GM23248 (cell line): Measurements from ENCODE around the gene DGKI. TPM values are rescaled to one million over a fixed set of nuclear protein-coding genes. Genes with fewer than 3 reads are reported as not detected.

Source experiments
- DNase-seq: peaks from one replicate; pipeline ENCODE4 v3.0.0-alpha.2; 2015
- H2AFZ ChIP-seq: fragments of 200-600 bp; sonication (generic); 2 replicates; pipeline ENCODE4 v1.6.1; 2016; ENCODE audit warnings: antibody characterized with exemption
- H3F3A ChIP-seq: fragments of 200-600 bp; sonication (generic); 2 replicates; pipeline ENCODE4 v1.6.1; 2016; ENCODE audit warnings: mild to moderate bottlenecking, antibody characterized with exemption, mixed run types; ENCODE audit not compliant: insufficient read depth
- H3K27ac ChIP-seq: fragments of 200-600 bp; sonication (generic); 2 replicates; pipeline ENCODE4 v1.5.1; 2016; ENCODE audit warnings: mild to moderate bottlenecking
- H3K27me3 ChIP-seq: fragments of 200-600 bp; sonication (generic); replicated peaks from 2 replicates; pipeline ENCODE4 v1.6.1; 2016; ENCODE audit warnings: mild to moderate bottlenecking; ENCODE audit not compliant: insufficient read depth
- H3K36me3 ChIP-seq: fragments of 200-600 bp; sonication (generic); 2 replicates; pipeline ENCODE4 v1.6.1; 2016; ENCODE audit warnings: low read depth, mild to moderate bottlenecking
- H3K4me1 ChIP-seq: fragments of 200-600 bp; sonication (generic); 2 replicates; pipeline ENCODE4 v1.6.1; 2016; ENCODE audit warnings: mild to moderate bottlenecking; ENCODE audit not compliant: insufficient read depth
- H3K4me2 ChIP-seq: fragments of 200-600 bp; sonication (generic); one replicate; pipeline ENCODE4 v1.6.1; 2016; ENCODE audit warnings: mild to moderate bottlenecking; ENCODE audit not compliant: unreplicated experiment
- H3K4me3 ChIP-seq: fragments of 200-600 bp; sonication (generic); 2 replicates; pipeline ENCODE4 v1.5.1; 2016; ENCODE audit warnings: mild to moderate bottlenecking
- H3K79me2 ChIP-seq: fragments of 200-600 bp; sonication (generic); 2 replicates; pipeline ENCODE4 v1.6.1; 2016; ENCODE audit warnings: mild to moderate bottlenecking; ENCODE audit not compliant: insufficient read depth
- H3K9ac ChIP-seq: fragments of 200-600 bp; sonication (generic); 2 replicates; pipeline ENCODE4 v1.6.1; 2016; ENCODE audit warnings: mild to moderate bottlenecking
- H3K9me2 ChIP-seq: fragments of 200-600 bp; sonication (generic); 2 replicates; pipeline ENCODE4 v1.6.1; 2016; ENCODE audit warnings: mixed run types, mild to moderate bottlenecking, moderate library complexity; ENCODE audit not compliant: insufficient read depth
- H3K9me3 ChIP-seq: fragments of 200-600 bp; sonication (generic); one replicate; pipeline ENCODE4 v1.6.1; 2017; ENCODE audit warnings: low read depth
- H4K20me1 ChIP-seq: fragments of 200-600 bp; sonication (generic); 2 replicates; pipeline ENCODE4 v1.6.0; 2016; ENCODE audit not compliant: insufficient read depth
- EZH2 ChIP-seq: fragments of 200-600 bp; sonication (generic); IDR thresholded peaks from 2 replicates; pipeline ENCODE4 v1.6.1; 2018; ENCODE audit warnings: antibody characterized with exemption, mild to moderate bottlenecking; ENCODE audit not compliant: insufficient read depth, poor library complexity, severe bottlenecking
- EZH2phosphoT487 ChIP-seq: fragments of 200-600 bp; sonication (generic); IDR thresholded peaks from 2 replicates; pipeline ENCODE4 v1.6.1; 2018; ENCODE audit warnings: antibody characterized with exemption, moderate library complexity, mild to moderate bottlenecking, low read depth; ENCODE audit not compliant: insufficient read depth
- WGBS, 2 experiments: methylation state at CpG; one replicate each; pipeline ENCODE4 v1.1.6; 2015 to 2017; ENCODE audit warnings: low lambda C conversion rate in 2 of 2, low coverage in 1 of 2; ENCODE audit errors: missing lambda C conversion rate in 2 of 2; 5-methylcytosine and 5-hydroxymethylcytosine counted together
- in situ Hi-C: fragments of 300-500 bp; cut with MboI; formaldehyde crosslinking; loops from 2 replicates; pipeline ENCODE4 v1.15.0; 2020
- polyA plus RNA-seq: library from polyadenylated mRNA; unstranded; fragments of >200 nt; fragmentation: Nextera tagmentation; extraction: Ambion mirVana; gene quantifications from 2 replicates; pipeline ENCODE4 v1.2.1, GENCODE V29; 2016
- total RNA-seq: library from RNA; depleted of rRNA; stranded (reverse); fragments of >200 nt; shearing (Covaris generic); gene quantifications from 2 replicates; pipeline ENCODE4 v1.2.3, GENCODE V29; 2014

The DGKI gene
- total and polyA plus RNA-seq, 2 experiments from 2014 or later, result 5.4 to 25.9 TPM

DNA sequence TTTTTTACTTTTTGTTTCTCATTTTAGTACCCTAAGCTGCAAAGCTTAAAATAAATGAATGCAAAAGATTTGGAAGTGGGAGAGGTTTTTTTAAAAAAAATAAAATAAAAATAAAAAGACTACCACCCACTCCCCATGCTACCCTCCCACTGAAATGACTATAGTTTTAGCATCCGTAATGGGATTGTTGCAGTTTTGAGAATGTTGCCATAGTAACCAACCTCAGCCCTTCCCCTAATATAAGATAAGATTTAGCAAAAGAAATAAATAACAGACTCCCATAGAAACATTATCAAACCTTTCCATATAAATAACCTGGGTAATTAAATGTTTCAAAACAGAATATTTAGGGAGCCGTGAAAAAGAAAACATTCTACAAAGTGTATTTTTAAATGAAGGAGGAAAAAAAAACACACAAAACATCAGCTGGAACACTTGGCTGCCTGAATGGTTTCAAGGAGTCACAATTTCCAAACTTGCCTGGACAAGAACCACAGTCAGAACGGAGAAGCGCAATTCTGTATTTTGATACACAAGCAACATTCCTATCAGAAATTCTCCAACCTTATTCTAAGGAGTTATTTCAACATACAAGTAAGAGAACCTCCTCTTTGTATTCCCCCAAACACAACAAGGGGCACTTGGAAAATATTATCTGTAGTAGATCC lies 57.4 kb downstream of the DGKI start:
- no peak overlapping the region for H3K4me2 ChIP-seq
- H3K9me3 ChIP-seq, result no peaks in the 10 kb centered on the region
- WGBS, 2 experiments, result 80 to 84% methylated on average over 4 of the region's 4 CpGs
- H3K27me3 ChIP-seq, result no peaks in the 10 kb centered on the region
- peaks cover 11% of the 10 kb centered on the region; the same call in 1 of the 2 replicates for H3K4me1 ChIP-seq
- peaks cover 26% of the 10 kb centered on the region for H3F3A ChIP-seq
- in situ Hi-C loops, result no loop called here
- no peak for DNase-seq
- H3K4me3 ChIP-seq, result no peak overlapping the region
- no peak overlapping the region for H3K27ac ChIP-seq
- H3K9ac ChIP-seq, result no peak overlapping the region
- H2AFZ ChIP-seq, result no peak overlapping the region
- peaks cover 4% of the 10 kb centered on the region; the same call in 1 of the 2 replicates for H3K36me3 ChIP-seq
- H3K79me2 ChIP-seq, result peaks cover 88% of the 10 kb centered on the region
- TF ChIP-seq EZH2 (no peak), EZH2phosphoT487 (no peak)
- H3K9me2 ChIP-seq, result no peaks in the 10 kb centered on the region
- no peaks in the 10 kb centered on the region for H4K20me1 ChIP-seq

DNA sequence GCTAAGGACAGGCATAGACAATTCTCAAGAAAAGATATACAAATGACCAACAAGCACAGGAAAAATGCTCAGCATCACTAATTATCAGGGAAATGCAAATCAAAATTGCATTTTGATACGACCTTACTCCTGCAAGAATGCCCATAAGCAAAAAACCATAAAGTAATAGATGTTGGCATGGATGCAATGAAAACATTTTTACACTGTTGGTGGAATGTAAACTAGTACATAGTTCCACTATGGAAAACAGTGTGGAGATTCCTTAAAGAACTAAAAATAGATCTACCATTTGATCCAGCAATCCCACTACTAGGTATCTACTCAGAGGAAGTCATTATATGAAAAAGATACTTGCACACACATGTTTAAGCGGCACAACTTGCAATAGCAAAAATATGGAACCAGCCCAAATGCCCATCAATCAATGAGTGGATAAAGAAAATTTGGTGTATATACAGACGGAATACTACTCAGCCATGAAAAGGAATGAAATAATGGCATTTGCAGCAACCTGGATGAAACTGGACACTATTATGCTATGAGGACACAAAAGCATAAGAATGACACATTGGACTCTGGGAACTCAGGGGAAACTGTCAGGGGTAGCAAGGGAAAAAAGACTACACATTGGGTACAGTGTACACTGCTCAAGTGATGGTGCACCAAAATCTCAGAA lies 59.3 kb downstream of the DGKI start:
- no peaks in the 10 kb centered on the region for H3K9me2 ChIP-seq
- no peak overlapping the region for H3K4me3 ChIP-seq
- H2AFZ ChIP-seq, result no peak overlapping the region
- in situ Hi-C loops, result no loop called here
- H4K20me1 ChIP-seq, result no peaks in the 10 kb centered on the region
- H3F3A ChIP-seq, result peaks cover 26% of the 10 kb centered on the region
- H3K4me1 ChIP-seq, result peaks cover 11% of the 10 kb centered on the region; the same call in 1 of the 2 replicates
- peaks cover 92% of the 10 kb centered on the region for H3K79me2 ChIP-seq
- H3K36me3 ChIP-seq, result peaks cover 10% of the 10 kb centered on the region
- no peak overlapping the region for H3K4me2 ChIP-seq
- 67 to 81% methylated on average over 3 of the region's 3 CpGs for WGBS, 2 experiments
- DNase-seq, result no peak
- no peak for TF ChIP-seq EZH2phosphoT487
- no peak for TF ChIP-seq EZH2
- H3K9ac ChIP-seq, result no peak overlapping the region
- no peak overlapping the region for H3K27ac ChIP-seq
- H3K9me3 ChIP-seq, result no peaks in the 10 kb centered on the region
- H3K27me3 ChIP-seq, result no peaks in the 10 kb centered on the region

DNA sequence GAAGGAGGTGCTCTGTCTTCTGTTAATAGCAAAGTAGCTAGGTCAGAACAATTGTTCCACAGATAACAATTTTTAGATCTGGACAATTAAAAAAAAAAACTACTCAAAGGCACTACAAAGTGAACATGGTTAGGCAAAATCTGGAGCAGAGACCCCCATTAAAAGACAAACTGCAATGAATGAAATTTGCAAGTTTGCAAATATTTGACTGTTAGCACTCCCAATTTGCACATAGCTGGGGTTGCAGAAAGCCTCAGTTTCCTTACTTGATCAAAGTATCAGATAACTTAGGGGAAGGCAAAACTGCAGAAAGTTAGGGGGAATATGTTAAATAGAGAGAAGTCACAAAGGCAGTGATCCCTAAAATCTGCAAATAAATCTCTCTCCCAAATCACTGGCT lies 68.3 kb downstream of the DGKI start:
- peaks cover 67% of the 10 kb centered on the region for H3K79me2 ChIP-seq
- H3F3A ChIP-seq, result peaks cover 11% of the 10 kb centered on the region
- H3K9me3 ChIP-seq, result no peaks in the 10 kb centered on the region
- no peak for DNase-seq
- no peaks in the 10 kb centered on the region for H4K20me1 ChIP-seq
- TF ChIP-seq EZH2phosphoT487, result no peak
- no peak overlapping the region for H3K4me2 ChIP-seq
- H3K4me3 ChIP-seq, result no peak overlapping the region
- no peaks in the 10 kb centered on the region for H3K27me3 ChIP-seq
- H3K9me2 ChIP-seq, result no peaks in the 10 kb centered on the region
- H3K36me3 ChIP-seq, result peaks cover 5% of the 10 kb centered on the region; the same call in 1 of the 2 replicates
- H2AFZ ChIP-seq, result no peak overlapping the region
- H3K4me1 ChIP-seq, result peaks cover 33% of the 10 kb centered on the region
- H3K27ac ChIP-seq, result no peak overlapping the region
- in situ Hi-C loops, result no loop called here
- no peak overlapping the region for H3K9ac ChIP-seq

DNA sequence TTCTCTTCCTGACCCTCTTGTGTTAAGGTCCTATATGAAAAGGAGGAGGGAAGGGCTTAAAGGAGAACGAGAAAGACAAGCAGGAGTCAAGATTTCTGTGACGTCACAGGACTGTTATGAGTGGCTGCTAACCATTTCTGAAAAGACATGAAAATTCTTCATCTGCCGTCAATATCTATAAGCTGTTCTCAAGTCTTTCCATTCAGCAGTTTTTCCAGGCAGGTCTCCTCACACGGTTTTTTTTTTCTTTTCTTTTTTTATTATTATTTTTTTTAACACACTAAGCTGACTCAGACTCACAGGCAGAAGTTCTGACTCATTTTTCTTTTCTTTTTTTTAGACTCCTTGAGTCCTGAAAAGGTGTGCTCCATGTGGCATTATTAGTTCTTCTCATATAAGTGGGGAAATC lies 72.0 kb downstream of the DGKI start:
- Histone ChIP-seq H4K20me1 (no peaks in the 10 kb centered on the region), H3K36me3 (no peaks in the 10 kb centered on the region), H3K9ac (peak overlapping the region; percentile 72), H3K4me1 (peaks cover 53% of the 10 kb centered on the region), H3K79me2 (peaks cover 33% of the 10 kb centered on the region), H3K4me3 (no peak overlapping the region), H3K9me2 (no peaks in the 10 kb centered on the region), H3F3A (peaks cover 34% of the 10 kb centered on the region), H3K27ac (peak overlapping the region; percentile 97), H3K9me3 (no peaks in the 10 kb centered on the region), H3K27me3 (no peaks in the 10 kb centered on the region), H2AFZ (no peak overlapping the region), H3K4me2 (peak overlapping the region; percentile 6)
- DNase-seq, result peak; percentile 80
- 36 to 38% methylated on average over 4 of the region's 4 CpGs for WGBS, 2 experiments
- in situ Hi-C loops, result no loop called here
- no peak for TF ChIP-seq EZH2phosphoT487
- no peak for TF ChIP-seq EZH2
